Choroid plexus epithelial cell (primary cell): ENCODE data around the gene TSPAN7.

Experiments
- DNase-seq: peaks from one replicate; pipeline ENCODE4 v3.0.0-alpha.2; 2010; ENCODE audit warnings: low read depth
- H3K4me3 ChIP-seq: 2 replicates; pipeline ENCODE4 v1.5.1; 2011; ENCODE audit warnings: low read depth, mild to moderate bottlenecking, control low read depth, low read length, moderate library complexity
- CTCF ChIP-seq: conservative IDR thresholded peaks from 2 replicates; pipeline ENCODE4 v1.5.1; 2011; ENCODE audit warnings: low read depth, mild to moderate bottlenecking, control low read depth, inconsistent platforms, low read length, moderate library complexity

TSPAN7 gene

DNA sequence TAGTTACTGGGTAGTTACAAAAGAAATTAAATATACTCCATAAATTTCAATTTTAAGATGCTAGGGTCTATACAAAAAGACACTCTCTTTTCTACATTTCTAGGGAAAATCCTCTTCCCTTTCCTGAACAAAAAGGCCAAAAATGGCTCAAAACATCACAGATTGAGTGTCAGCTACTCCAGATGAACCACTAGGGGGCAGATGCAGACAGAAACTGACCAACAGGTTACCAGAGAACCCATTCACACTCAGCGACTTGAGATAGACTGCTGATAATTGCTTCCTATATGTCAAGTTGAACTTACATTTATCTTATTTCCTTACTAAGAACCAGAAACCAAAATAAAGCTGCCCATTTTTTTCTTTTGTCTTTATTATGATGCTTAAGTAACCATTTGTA lies 156.5 kb downstream of the TSPAN7 start:
- peak; percentile 64 for TF ChIP-seq CTCF
- no peak overlapping the region for H3K4me3 ChIP-seq
- peak; percentile 39 for DNase-seq

DNA sequence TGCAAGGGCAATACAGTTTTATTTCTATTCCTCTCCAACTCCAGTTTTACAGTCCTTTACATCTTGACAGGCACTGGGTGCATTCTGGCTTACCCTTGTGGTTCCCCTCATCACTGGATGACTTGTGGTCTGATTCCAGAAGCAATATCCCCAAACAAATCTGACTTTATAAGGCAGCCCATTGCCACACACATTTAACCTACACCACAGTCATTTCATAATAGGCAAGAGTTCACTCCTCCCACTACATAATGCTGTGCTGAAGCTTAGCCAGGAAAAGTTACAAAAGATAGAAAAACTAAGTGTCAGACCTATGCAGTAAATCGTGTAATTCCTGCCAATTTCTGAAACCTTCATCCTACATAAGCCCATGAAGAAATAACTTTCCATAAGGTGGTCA lies 157.0 kb downstream of the TSPAN7 start:
- no peak overlapping the region for H3K4me3 ChIP-seq
- DNase-seq, result no peak
- no peak for TF ChIP-seq CTCF

DNA sequence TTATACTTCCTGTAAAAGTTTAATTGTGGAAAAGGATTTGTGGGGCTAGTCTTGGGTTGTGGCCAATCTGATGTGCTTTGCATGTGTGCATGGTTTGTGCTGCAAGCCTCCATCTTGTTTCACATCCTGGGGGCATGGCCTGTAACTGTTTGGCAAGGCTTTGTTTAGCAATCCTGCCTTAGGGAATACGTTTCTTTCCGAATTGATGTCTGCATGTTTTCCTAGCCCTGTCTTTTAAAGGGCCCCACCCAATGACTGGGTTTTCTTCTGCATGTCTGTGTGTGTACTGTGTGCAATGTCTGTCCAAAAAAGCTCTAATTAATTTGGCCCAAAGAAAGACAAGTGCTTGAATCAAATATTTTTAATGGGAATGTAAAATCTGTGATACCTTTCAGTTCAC lies 165.3 kb downstream of the TSPAN7 start:
- no peak overlapping the region for H3K4me3 ChIP-seq
- no peak for DNase-seq
- no peak for TF ChIP-seq CTCF

GRCh38 chrX:38727668-38728067 lies 166.3 kb downstream of the TSPAN7 start:
- TF ChIP-seq CTCF, result no peak
- no peak overlapping the region for H3K4me3 ChIP-seq
- no peak for DNase-seq

DNA sequence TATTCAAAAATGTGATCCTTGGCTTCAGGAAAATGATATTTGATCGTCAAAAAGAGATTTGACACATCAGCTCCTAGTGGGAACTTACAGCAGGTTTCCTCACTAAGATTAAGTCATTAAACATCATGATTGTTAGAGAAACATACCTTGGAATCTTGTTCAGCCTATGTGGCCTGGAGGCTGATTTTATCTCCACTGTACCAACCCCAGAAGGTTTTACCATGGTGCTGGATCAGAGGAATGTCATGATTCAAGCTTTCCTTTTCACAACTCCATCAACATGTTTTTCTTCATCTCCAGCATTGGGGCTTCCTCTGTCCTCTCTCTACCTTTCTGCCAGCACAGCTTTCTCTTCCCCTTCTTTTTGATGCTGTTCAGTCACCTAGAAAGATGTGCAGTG lies 171.5 kb downstream of the TSPAN7 start:
- TF ChIP-seq CTCF, result no peak
- no peak overlapping the region for H3K4me3 ChIP-seq
- no peak for DNase-seq
